ENCODE results near the gene BUB1. TPM values are rescaled to one million over a fixed set of nuclear protein-coding genes. Genes with fewer than 3 reads are reported as not detected.

BUB1 gene
- total RNA-seq, 4 donors from 2014 or later = 0.40 to 2.3 (median 1.0) TPM; not detected in 1

GRCh38 chr2:110673201-110673600, 4.7 kb downstream of the BUB1 start:
- WGBS, 2 donors (ENCODE audit: low coverage in 1 of 2) = 92 to 100% methylated on average over 1 to 2 of the region's 4 CpGs
- Histone ChIP-seq H3K36me3 (no peaks in the 10 kb centered on the region), H3K27ac (no peak overlapping the region), H3K4me3 (no peak overlapping the region), H3K9me3 (no peaks in the 10 kb centered on the region), H3K4me1 (peaks cover 0 to 8% (median 5%) of the 10 kb centered on the region in 3 donors), H3K27me3 (peaks cover 10% of the 10 kb centered on the region)
- ATAC-seq = no peak
- TF ChIP-seq EP300 (IDR thresholded peaks at IDR 0.05) (no peak), CTCF (IDR thresholded peaks at IDR 0.05) (no peak), POLR2A (IDR thresholded peaks at IDR 0.05) (no peak), POLR2AphosphoS5 (IDR thresholded peaks at IDR 0.05) (no peak)

GRCh38 chr2:110670826-110671225, 7.0 kb downstream of the BUB1 start:
- TF ChIP-seq POLR2AphosphoS5 (IDR thresholded peaks at IDR 0.05) (no peak), EP300 (IDR thresholded peaks at IDR 0.05) (no peak), CTCF (IDR thresholded peaks at IDR 0.05) (no peak), POLR2A (IDR thresholded peaks at IDR 0.05) (no peak)
- Histone ChIP-seq H3K27ac (no peak overlapping the region), H3K9me3 (no peaks in the 10 kb centered on the region), H3K4me1 (peaks cover 0 to 18% (median 0%) of the 10 kb centered on the region in 3 donors), H3K36me3 (no peaks in the 10 kb centered on the region), H3K27me3 (peaks cover 10% of the 10 kb centered on the region), H3K4me3 (no peak overlapping the region)
- WGBS, 2 donors (ENCODE audit: low coverage in 1 of 2) = 88 to 90% methylated on average over 5 of the region's 5 CpGs
- ATAC-seq = no peak

GRCh38 chr2:110669079-110669478, 8.8 kb downstream of the BUB1 start:
- no peak for TF ChIP-seq EP300 (IDR thresholded peaks at IDR 0.05)
- no peak for TF ChIP-seq CTCF (IDR thresholded peaks at IDR 0.05)
- TF ChIP-seq POLR2AphosphoS5 (IDR thresholded peaks at IDR 0.05) = no peak
- no peak for TF ChIP-seq POLR2A (IDR thresholded peaks at IDR 0.05)
- no peak for ATAC-seq
- H3K27me3 ChIP-seq = peaks cover 10% of the 10 kb centered on the region
- H3K36me3 ChIP-seq = no peaks in the 10 kb centered on the region
- H3K9me3 ChIP-seq = no peaks in the 10 kb centered on the region
- WGBS, 2 donors (ENCODE audit: low coverage in 1 of 2) = 80 to 92% methylated on average over 1 of the region's 1 CpG
- H3K27ac ChIP-seq = no peak overlapping the region
- peaks cover 0 to 19% (median 0%) of the 10 kb centered on the region in 3 donors for H3K4me1 ChIP-seq
- no peak overlapping the region for H3K4me3 ChIP-seq

- H3K27ac ChIP-seq = no peak overlapping the region
- H3K36me3 ChIP-seq = no peaks in the 10 kb centered on the region
- ATAC-seq = peak; percentile 36
- no peaks in the 10 kb centered on the region for H3K9me3 ChIP-seq
- peaks cover 0 to 19% (median 0%) of the 10 kb centered on the region in 3 donors for H3K4me1 ChIP-seq
- TF ChIP-seq POLR2AphosphoS5 (IDR thresholded peaks at IDR 0.05) = peak; percentile 48
- TF ChIP-seq POLR2A (IDR thresholded peaks at IDR 0.05) = no peak
- H3K4me3 ChIP-seq = no peak overlapping the region
- 14 to 18% methylated on average over 3 of the region's 3 CpGs for WGBS, 2 donors (ENCODE audit: low coverage in 1 of 2)
- H3K27me3 ChIP-seq = no peaks in the 10 kb centered on the region
These were observed 10.8 kb downstream of the BUB1 start for GRCh38 chr2:110667071-110667470.

- Histone ChIP-seq H3K4me1 (peaks cover 0 to 19% (median 0%) of the 10 kb centered on the region in 3 donors), H3K27me3 (no peaks in the 10 kb centered on the region), H3K27ac (no peak overlapping the region), H3K9me3 (no peaks in the 10 kb centered on the region), H3K36me3 (no peaks in the 10 kb centered on the region), H3K4me3 (no peak overlapping the region)
- no peak for ATAC-seq
- TF ChIP-seq EP300 (IDR thresholded peaks at IDR 0.05) (no peak), CTCF (IDR thresholded peaks at IDR 0.05) (no peak), POLR2AphosphoS5 (IDR thresholded peaks at IDR 0.05) (no peak), POLR2A (IDR thresholded peaks at IDR 0.05) (no peak)
- 58 to 59% methylated on average over 2 of the region's 2 CpGs for WGBS, 2 donors (ENCODE audit: low coverage in 1 of 2)
These were observed 13.7 kb downstream of the BUB1 start for GRCh38 chr2:110664135-110664534.

Measured in gastroesophageal sphincter (tissue), 4 donors.